GM21529 (cell line): ENCODE measurements around the gene ANKRD9.

ENCODE experiments used
- ATAC-seq: cut with Tn5 transposase; IDR thresholded peaks from one replicate; pipeline ENCODE4 v1.9.1; 2021; ENCODE audit not compliant: unreplicated experiment

ANKRD9 gene

GRCh38 chr14:102513899-102514772 lies 4.6 kb upstream of the ANKRD9 start:
- ATAC-seq: no peak

- ATAC-seq: no peak
These were observed 3.3 kb upstream of the ANKRD9 start for GRCh38 chr14:102512793-102513300.

DNA sequence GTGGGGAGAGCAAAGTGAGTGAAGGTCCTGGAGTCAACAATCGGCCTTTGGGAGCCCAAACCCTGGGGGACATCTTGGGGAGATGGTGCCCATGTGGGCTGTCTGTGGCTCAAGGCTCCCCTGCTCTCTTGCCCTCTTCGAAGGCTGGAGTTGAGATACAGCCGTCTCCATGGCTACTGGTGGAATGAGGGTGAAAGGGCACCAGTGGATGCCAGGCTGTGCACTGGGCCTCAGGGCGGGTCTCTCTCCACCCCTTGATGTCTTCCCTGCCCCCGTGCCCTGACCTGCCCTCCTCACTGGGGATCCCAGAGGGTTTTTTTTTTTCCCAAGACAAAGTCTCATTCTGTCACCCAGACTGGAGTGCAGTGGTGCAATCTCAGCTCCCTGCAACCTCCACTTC lies 2.0 kb upstream of the ANKRD9 start:
- ATAC-seq: no peak

DNA sequence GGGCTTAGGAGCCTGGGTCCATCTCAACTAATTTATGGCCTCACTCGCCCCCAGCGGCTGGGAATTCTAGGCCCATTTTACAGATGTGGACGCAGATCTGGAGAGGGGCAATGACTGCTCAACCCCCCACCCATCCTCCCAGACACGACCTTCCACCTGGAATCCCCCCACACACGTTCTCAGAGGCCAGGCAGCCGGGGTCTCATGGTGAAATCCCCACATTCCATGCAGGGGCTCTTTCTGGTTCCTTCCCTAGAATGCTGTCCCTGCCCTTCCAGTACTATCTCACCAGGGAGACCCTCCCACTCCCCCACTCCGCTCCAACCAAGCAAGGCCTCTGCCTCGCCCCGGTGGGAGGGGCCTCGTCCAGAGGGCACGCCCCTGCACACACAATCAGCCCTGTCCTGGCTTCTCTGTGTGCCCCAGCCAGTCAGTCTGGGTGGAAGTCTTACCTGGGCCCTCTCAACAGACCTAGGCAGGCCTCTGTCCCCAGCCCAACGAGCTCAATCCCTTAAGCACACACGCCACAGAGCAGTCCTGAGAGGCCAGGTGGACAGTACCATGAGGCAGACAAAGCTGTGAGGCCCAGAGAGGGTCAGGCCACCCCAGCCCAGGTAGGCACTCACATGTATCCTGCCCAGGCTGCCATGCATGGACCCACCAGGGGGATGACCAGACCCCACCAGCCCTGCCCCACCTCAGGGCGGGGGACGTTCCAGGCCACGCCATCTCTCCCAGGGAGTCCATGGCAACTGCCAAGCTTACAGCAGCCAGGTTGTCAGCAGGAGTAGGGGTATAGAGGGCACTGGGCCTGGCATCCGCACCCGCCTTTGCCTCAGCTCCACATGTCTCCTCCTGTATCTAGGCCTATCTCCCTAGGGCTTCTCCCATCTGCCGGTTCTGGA lies 1.3 kb upstream of the ANKRD9 start:
- no peak for ATAC-seq

GRCh38 chr14:102508774-102509745 lies 516 bp downstream of the ANKRD9 start:
- ATAC-seq: no peak

DNA sequence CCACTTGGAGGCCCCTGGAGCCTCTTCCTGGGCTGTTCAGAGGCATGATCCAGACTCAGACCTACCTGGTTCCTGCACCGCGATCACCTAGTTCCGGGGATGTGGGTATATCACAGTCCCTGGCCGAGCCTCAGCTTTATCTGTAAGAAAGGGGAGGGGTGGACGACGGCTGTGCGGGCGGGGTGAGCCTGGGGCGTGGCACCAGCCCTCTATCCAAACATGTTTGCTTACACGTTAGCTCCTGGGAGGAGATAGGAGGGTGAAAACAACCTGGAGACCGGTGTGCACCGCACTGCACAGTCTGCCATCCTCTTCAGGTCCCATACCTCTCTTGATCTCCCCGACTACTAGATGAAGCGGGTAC lies 1.2 kb downstream of the ANKRD9 start:
- no peak for ATAC-seq

- no peak for ATAC-seq
These were observed 1.7 kb downstream of the ANKRD9 start for GRCh38 chr14:102507857-102508312.

GRCh38 chr14:102507081-102507856 lies 2.3 kb downstream of the ANKRD9 start:
- no peak for ATAC-seq

GRCh38 chr14:102506626-102506925 lies 3.0 kb downstream of the ANKRD9 start:
- no peak for ATAC-seq

DNA sequence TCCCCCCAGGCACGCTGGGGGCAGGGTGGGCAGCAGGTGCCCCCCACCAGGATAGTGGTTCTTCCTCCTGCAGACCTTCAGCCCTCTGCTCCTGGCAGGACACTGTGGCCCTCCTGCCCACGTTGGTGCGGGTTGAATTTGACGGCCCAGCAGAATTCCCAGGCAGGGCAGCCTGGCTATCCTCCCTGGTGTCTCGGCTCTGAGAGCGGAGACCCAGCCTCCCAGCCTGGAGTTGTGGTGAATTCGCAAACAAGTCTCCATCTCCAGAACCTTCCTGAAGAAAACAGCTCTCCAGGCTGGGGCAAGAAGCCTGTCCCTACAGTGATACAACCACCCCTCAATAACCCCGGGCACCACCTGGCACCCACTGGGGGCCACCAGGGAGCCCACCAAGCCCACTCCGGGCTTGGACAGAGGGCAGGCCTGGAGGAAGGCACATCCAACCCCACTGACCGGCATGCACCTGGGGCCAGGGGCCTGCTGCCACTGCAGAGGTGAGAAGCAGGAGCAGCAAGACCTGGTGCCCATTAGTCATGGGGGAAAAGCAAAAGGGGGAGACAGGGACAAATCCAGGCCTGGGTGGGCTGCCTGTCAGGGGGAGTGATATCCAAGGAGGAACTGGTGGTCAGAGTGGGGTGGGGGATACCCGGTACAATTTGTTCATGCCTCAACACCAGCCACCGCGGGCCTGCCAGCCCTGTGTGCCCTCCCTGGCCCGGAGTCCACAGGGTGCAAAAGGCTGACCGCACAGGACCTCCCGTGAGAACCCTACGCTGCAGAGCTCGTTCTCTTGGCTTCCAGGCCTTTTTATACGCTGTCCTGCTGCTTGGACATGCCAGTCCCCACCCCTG lies 3.6 kb downstream of the ANKRD9 start:
- ATAC-seq: no peak

DNA sequence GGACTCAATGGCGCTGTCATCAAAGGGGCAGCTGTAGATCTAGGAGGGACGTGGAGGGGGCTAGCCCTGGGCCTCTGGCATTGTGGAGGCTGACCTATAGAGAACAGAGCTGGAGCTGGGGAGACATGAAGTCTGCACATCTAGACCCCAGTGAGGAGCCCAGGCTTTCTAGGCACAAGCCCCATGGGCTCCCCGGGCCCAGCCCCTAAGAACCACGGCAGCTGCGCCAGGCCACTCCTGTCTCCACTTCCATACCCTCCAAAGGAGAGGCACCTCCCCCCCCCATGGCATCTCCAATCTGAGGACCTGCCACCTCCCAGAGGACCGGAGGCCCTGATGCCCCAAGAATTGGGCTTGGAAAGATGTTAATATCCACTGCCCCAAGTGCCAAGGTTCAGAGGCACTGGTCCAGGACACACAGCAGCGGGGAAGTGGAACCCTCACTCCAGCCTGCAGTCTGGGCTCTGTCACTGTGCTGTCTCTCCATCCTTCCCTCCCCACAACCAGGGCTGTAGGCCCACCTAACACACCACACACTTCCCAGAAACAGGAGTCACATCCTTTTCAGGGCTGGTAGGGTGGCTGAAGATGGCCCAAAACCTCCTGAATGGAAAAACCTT lies 4.5 kb downstream of the ANKRD9 start:
- no peak for ATAC-seq

GRCh38 chr14:102504328-102504999 lies 5.1 kb downstream of the ANKRD9 start:
- no peak for ATAC-seq

GRCh38 chr14:102503641-102504327 lies 5.8 kb downstream of the ANKRD9 start:
- ATAC-seq: no peak

GRCh38 chr14:102502571-102502970 lies 7.0 kb downstream of the ANKRD9 start:
- ATAC-seq: no peak

- no peak for ATAC-seq
These were observed 7.7 kb downstream of the ANKRD9 start for GRCh38 chr14:102501751-102502315.

- no peak for ATAC-seq
These were observed 8.9 kb downstream of the ANKRD9 start for GRCh38 chr14:102500713-102501112.

DNA sequence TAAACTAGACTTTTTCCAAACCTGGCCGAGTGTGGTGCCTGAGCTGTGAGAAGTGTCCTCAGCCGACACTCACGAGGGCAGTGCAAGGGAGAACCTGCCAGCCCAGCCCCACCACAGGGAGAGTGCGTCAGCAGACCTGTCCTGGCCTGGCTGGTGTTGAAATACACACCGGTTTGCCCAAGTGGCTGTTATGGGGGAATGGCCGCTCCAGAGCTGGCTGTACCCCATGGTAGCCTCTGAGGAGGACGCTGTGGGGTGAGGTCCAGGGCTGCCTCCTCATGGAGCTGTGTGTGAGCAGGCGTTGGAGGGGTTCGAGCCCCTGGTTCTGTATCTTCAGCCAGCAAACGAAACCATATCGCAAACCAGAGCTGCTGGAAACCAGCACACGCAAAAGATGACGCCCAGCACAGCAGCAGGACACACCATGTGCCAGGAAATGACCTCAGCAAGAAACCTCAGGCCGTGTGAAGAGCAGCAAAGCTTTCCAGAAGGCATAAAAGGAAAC lies 9.4 kb downstream of the ANKRD9 start:
- no peak for ATAC-seq
